Ascending aorta (tissue), 2 donors: ENCODE measurements around the gene PDX1. TPM values are rescaled to one million over a fixed set of nuclear protein-coding genes. Genes with fewer than 3 reads are reported as not detected.

Source experiments
- DNase-seq, 2 donors: peaks; one replicate each; pipeline ENCODE4 v3.0.0-alpha.2; 2019; ENCODE audit warnings: low spot score in 2 of 2
- H3K27ac ChIP-seq, 2 donors: fragments of 200-600 bp; sonication (generic); one replicate each; pipeline ENCODE4 v1.5.1; 2016 to 2017; ENCODE audit warnings: mild to moderate bottlenecking in 1 of 2
- H3K27me3 ChIP-seq: fragments of 200-600 bp; sonication (generic); one replicate; pipeline ENCODE4 v1.5.1; 2017
- H3K36me3 ChIP-seq, 2 donors: fragments of 200-600 bp; sonication (generic); one replicate each; pipeline ENCODE4 v1.5.1; 2016
- H3K4me1 ChIP-seq, 2 donors: fragments of 200-600 bp; sonication (generic); one replicate each; pipeline ENCODE4 v1.5.1; 2016 to 2017; ENCODE audit warnings: mild to moderate bottlenecking in 1 of 2
- H3K4me3 ChIP-seq, 2 donors: fragments of 200-600 bp; sonication (generic); one replicate each; pipeline ENCODE4 v1.5.1; 2016 to 2017; ENCODE audit warnings: mild to moderate bottlenecking in 1 of 2
- H3K9me3 ChIP-seq, 2 donors: fragments of 200-600 bp; sonication (generic); one replicate each; pipeline ENCODE4 v1.5.1; 2016
- intact Hi-C: fragments of 100-400 bp; cut with DNase I; formaldehyde crosslinking; loops from one replicate; pipeline ENCODE4 v1.15.1; 2023
- total RNA-seq: library from RNA; depleted of rRNA; stranded (reverse); fragments of >200 nt; gene quantifications from one replicate; pipeline ENCODE4 v1.1.0, GENCODE V29; 2016
- TF ChIP-seq, protein P1 (sequence below), 3 experiments: fragments of 200-600 bp in 2 of 3; fragments of 450-650 bp in 1 of 3; sonication (generic) in 2 of 3; IDR thresholded peaks; one replicate each; pipeline ENCODE4 v1.5.1; 2016 to 2019; ENCODE audit warnings: antibody characterized with exemption in 3 of 3, mild to moderate bottlenecking in 1 of 3, moderate library complexity in 1 of 3

PDX1 gene
- total RNA-seq = not detected

DNA sequence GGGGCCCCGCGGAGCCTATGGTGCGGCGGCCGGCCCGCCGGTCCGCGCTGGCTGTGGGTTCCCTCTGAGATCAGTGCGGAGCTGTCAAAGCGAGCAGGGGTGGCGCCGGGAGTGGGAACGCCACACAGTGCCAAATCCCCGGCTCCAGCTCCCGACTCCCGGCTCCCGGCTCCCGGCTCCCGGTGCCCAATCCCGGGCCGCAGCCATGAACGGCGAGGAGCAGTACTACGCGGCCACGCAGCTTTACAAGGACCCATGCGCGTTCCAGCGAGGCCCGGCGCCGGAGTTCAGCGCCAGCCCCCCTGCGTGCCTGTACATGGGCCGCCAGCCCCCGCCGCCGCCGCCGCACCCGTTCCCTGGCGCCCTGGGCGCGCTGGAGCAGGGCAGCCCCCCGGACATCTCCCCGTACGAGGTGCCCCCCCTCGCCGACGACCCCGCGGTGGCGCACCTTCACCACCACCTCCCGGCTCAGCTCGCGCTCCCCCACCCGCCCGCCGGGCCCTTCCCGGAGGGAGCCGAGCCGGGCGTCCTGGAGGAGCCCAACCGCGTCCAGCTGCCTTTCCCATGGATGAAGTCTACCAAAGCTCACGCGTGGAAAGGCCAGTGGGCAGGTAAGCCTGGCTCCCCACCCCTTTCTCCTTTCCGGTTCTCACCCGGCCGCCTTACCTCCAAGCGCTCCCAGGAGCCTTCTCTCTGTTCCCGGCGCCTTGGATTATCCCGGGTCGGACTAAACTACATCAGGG, at the start of gene PDX1:
TSS of gene PDX1 (plus strand) at position 67 of the 743 bp plus-strand sequence. CDS start at position 206, 139 bp downstream.
- Histone ChIP-seq H3K27me3 (peaks cover 51% of the 10 kb centered on the region), H3K9me3 (no peaks in the 10 kb centered on the region), H3K36me3 (no peaks in the 10 kb centered on the region), H3K4me3 (peak within 1 kb of the TSS; percentile 29 to 61), H3K27ac (no peak within 1 kb of the TSS), H3K4me1 (peaks cover 7 to 27% of the 10 kb centered on the region in 2 donors)
- DNase-seq = no peak
- TF ChIP-seq, protein P1, sequence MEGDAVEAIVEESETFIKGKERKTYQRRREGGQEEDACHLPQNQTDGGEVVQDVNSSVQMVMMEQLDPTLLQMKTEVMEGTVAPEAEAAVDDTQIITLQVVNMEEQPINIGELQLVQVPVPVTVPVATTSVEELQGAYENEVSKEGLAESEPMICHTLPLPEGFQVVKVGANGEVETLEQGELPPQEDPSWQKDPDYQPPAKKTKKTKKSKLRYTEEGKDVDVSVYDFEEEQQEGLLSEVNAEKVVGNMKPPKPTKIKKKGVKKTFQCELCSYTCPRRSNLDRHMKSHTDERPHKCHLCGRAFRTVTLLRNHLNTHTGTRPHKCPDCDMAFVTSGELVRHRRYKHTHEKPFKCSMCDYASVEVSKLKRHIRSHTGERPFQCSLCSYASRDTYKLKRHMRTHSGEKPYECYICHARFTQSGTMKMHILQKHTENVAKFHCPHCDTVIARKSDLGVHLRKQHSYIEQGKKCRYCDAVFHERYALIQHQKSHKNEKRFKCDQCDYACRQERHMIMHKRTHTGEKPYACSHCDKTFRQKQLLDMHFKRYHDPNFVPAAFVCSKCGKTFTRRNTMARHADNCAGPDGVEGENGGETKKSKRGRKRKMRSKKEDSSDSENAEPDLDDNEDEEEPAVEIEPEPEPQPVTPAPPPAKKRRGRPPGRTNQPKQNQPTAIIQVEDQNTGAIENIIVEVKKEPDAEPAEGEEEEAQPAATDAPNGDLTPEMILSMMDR (IDR thresholded peaks at IDR 0.05) = no peak
- intact Hi-C loops = no loop called here

DNA sequence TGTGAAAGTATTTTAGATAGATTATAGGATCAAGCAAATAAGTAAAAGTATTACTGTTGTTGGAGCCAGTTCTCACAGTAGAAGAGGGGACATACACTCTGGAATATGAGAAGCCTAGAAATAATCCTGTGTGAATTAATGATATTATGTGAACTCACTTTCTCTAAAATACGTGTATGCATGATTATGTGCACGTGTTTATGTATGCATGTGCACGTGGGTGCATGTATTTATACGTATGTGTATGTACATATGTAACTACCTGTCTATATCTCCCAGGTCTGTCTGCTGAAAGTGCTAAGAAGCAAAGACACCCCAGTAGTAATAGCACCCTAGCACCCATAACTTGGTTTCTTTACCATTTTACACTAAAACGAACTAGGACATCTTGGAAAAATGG, 41.5 kb upstream of the PDX1 start:
- no peaks in the 10 kb centered on the region for H3K9me3 ChIP-seq
- intact Hi-C loops = no loop called here
- TF ChIP-seq, protein P1 (IDR thresholded peaks at IDR 0.05) = no peak
- H3K4me3 ChIP-seq = no peak overlapping the region
- H3K4me1 ChIP-seq = no peaks in the 10 kb centered on the region
- H3K27ac ChIP-seq = no peak overlapping the region
- H3K27me3 ChIP-seq = no peaks in the 10 kb centered on the region
- no peak for DNase-seq
- H3K36me3 ChIP-seq = no peaks in the 10 kb centered on the region

DNA sequence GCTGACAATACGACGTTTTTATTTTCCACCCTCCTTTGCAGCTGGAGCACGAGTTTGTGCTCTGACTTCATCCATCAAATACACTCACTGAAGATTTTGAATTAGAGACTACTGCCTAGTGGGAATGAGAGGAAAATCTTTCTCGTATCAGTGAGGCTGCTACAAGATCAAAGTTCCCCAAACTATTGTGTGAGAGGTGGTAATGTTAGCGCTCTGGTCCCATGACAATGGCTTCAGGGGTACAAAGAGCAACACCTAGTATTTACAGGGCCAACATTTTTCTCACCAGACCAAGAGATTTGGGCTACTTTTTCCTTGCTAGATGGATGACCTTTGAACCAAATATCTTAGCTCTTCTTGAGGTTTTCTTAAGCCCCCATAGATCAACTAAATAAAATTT, 30.3 kb upstream of the PDX1 start:
- Histone ChIP-seq H3K4me3 (no peak overlapping the region), H3K27ac (no peak overlapping the region), H3K36me3 (no peaks in the 10 kb centered on the region), H3K9me3 (peaks cover 0 to 4% of the 10 kb centered on the region in 2 donors), H3K4me1 (no peaks in the 10 kb centered on the region), H3K27me3 (no peaks in the 10 kb centered on the region)
- TF ChIP-seq, protein P1 (IDR thresholded peaks at IDR 0.05) = no peak
- intact Hi-C loops = no loop called here
- DNase-seq = no peak

- no peak overlapping the region for H3K4me3 ChIP-seq
- intact Hi-C loops = no loop called here
- no peaks in the 10 kb centered on the region for H3K27me3 ChIP-seq
Measured at GRCh38 chr13:27896726-27897125, 23.1 kb upstream of the PDX1 start.

GRCh38 chr13:27904719-27905118, 15.1 kb upstream of the PDX1 start:
- no peak for DNase-seq
- Histone ChIP-seq H3K9me3 (no peaks in the 10 kb centered on the region), H3K27ac (no peak overlapping the region), H3K27me3 (no peaks in the 10 kb centered on the region), H3K4me3 (no peak overlapping the region), H3K4me1 (no peaks in the 10 kb centered on the region), H3K36me3 (no peaks in the 10 kb centered on the region)
- TF ChIP-seq, protein P1 (IDR thresholded peaks at IDR 0.05) = no peak
- intact Hi-C loops = no loop called here

More at GRCh38 chr13:27896726-27897125, 23.1 kb upstream of the PDX1 start:
- H3K27ac ChIP-seq = no peak overlapping the region
- peaks cover 0 to 4% of the 10 kb centered on the region in 2 donors for H3K9me3 ChIP-seq
- no peaks in the 10 kb centered on the region for H3K4me1 ChIP-seq
- H3K36me3 ChIP-seq = no peaks in the 10 kb centered on the region
- TF ChIP-seq, protein P1 (IDR thresholded peaks at IDR 0.05) = no peak
- DNase-seq = no peak
